ENCODE data around the gene PRAME. TPM values are rescaled to one million over a fixed set of nuclear protein-coding genes. Genes with fewer than 3 reads are reported as not detected.
"Not testable (repeated sequence)": the region's sequence is repeated elsewhere in the genome, so short reads cannot be mapped to it uniquely, and the experiment has no call there.

PRAME gene
- total RNA-seq, 1 experiment from 2014 or later, result 17.1 TPM

DNA sequence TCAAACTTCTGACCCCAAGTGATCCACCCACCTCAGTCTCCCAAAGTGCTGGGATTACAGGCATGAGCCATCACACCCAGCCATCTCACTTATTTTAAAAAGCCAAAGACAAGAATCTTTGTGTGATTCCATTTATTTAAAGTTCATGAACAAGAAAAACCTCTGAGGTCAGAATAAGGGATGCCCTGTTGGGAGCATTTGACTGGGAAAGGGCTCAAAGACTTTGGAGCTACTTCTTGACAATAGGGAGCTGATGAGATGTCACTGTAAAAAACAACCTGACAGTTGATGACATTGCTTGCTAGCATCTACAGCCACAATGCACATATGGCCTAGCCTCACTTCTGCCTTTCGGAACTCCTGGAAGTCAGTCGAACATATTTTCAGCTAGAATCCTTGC lies 45.4 kb downstream of the PRAME start:
- H3K4me1 ChIP-seq (ENCODE audit: insufficient read depth, low read length), result no peaks in the 10 kb centered on the region
- DNase-seq (no peak), ATAC-seq (no peak)
- H4K20me1 ChIP-seq (ENCODE audit: low read length), result no peaks in the 10 kb centered on the region
- no peaks in the 10 kb centered on the region for H3F3A ChIP-seq (ENCODE audit: low read length, unreplicated experiment)
- no peak overlapping the region for H2AFZ ChIP-seq (ENCODE audit: low read length)
- no peak overlapping the region for H3K4me3 ChIP-seq (ENCODE audit: low read length)
- no TSS peak for BruUV-seq (replicated peaks)
- peaks cover 10% of the 10 kb centered on the region; the same call in 1 of the 2 replicates for H3K27me3 ChIP-seq (ENCODE audit: low read length)
- ChIA-PET CTCF (no interaction called here), POLR2A (ENCODE audit: unreplicated experiment) (no interaction called here)
- intact Hi-C loops (cut with micrococcal nuclease), result no loop called here
- no peaks in the 10 kb centered on the region for H3K9me3 ChIP-seq (ENCODE audit: low read length)
- H3K9me2 ChIP-seq (replicated peaks; ENCODE audit: low read length), result no peaks in the 10 kb centered on the region
- no peaks in the 10 kb centered on the region for H3K36me3 ChIP-seq (ENCODE audit: low read depth, low read length)
- H3K27ac ChIP-seq (ENCODE audit: low read length), result no peak overlapping the region
- no peaks in the 10 kb centered on the region for H3K79me2 ChIP-seq (ENCODE audit: low read length)
- H3K4me2 ChIP-seq (ENCODE audit: low read length), result no peak overlapping the region
- TF ChIP-seq EZH2phosphoT487 (IDR thresholded peaks at IDR 0.05; ENCODE audit: borderline replicate concordance, low read length), result no peak
- TF ChIP-seq EZH2 (IDR thresholded peaks at IDR 0.05; ENCODE audit: low read length, unreplicated experiment), result no peak
- TF ChIP-seq CTCF (conservative IDR thresholded peaks at IDR 0.05; ENCODE audit: low read depth, low read length), result no peak
- H3K9ac ChIP-seq (ENCODE audit: low read length), result no peak overlapping the region

- Histone ChIP-seq H3K27ac (ENCODE audit: low read length) (no peak overlapping the region), H3K9ac (ENCODE audit: low read length) (no peak overlapping the region), H3K9me3 (ENCODE audit: low read length) (no peaks in the 10 kb centered on the region), H3K4me3 (ENCODE audit: low read length) (no peak overlapping the region), H3K4me1 (ENCODE audit: insufficient read depth, low read length) (no peaks in the 10 kb centered on the region; the same call in 1 of the 2 replicates), H3K79me2 (ENCODE audit: low read length) (no peaks in the 10 kb centered on the region), H4K20me1 (ENCODE audit: low read length) (no peaks in the 10 kb centered on the region), H3K27me3 (ENCODE audit: low read length) (peaks cover 10% of the 10 kb centered on the region; the same call in 1 of the 2 replicates), H3F3A (ENCODE audit: low read length, unreplicated experiment) (no peaks in the 10 kb centered on the region), H3K4me2 (ENCODE audit: low read length) (no peak overlapping the region), H3K36me3 (ENCODE audit: low read depth, low read length) (no peaks in the 10 kb centered on the region), H3K9me2 (replicated peaks; ENCODE audit: low read length) (no peaks in the 10 kb centered on the region), H2AFZ (ENCODE audit: low read length) (no peak overlapping the region)
- CTCF ChIA-PET, result no interaction called here
- POLR2A ChIA-PET (ENCODE audit: unreplicated experiment), result no interaction called here
- intact Hi-C loops (cut with micrococcal nuclease), result no loop called here
- no peak for ATAC-seq
- BruUV-seq (replicated peaks), result no TSS peak
- TF ChIP-seq CTCF (conservative IDR thresholded peaks at IDR 0.05; ENCODE audit: low read depth, low read length) (no peak), EZH2phosphoT487 (IDR thresholded peaks at IDR 0.05; ENCODE audit: borderline replicate concordance, low read length) (no peak), EZH2 (IDR thresholded peaks at IDR 0.05; ENCODE audit: low read length, unreplicated experiment) (no peak)
- DNase-seq, result no peak
These were observed 46.1 kb downstream of the PRAME start for GRCh38 chr22:22512951-22513350.

DNA sequence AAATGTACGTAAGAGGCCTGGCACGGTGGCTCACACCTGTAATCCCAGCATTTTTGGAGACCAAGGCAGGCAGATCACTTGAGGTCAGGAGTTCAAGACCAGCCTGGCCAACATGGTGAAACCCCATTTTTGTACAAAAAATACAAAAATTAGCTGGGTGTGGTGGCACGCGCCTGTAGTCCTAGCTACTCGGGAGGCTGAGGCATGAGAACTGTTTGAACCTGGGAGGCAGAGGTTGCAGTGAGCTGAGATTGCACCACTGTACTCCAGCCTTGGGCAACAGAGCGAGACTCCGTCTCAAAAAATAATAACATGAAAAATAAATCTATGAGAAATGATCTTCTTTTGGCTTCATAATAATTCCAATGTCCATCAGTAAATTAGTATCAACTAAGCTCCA lies 48.2 kb downstream of the PRAME start:
- H2AFZ ChIP-seq (ENCODE audit: low read length); H3K36me3 ChIP-seq (ENCODE audit: low read depth, low read length); H3K9ac ChIP-seq (ENCODE audit: low read length); POLR2A ChIA-PET (ENCODE audit: unreplicated experiment); H3K4me3 ChIP-seq (ENCODE audit: low read length); H3F3A ChIP-seq (ENCODE audit: low read length, unreplicated experiment); H3K9me2 ChIP-seq (replicated peaks; ENCODE audit: low read length); H3K9me3 ChIP-seq (ENCODE audit: low read length); H3K4me2 ChIP-seq (ENCODE audit: low read length); DNase-seq; CTCF ChIA-PET; BruUV-seq (replicated peaks); H3K4me1 ChIP-seq (ENCODE audit: insufficient read depth, low read length); H3K27ac ChIP-seq (ENCODE audit: low read length); H3K27me3 ChIP-seq (ENCODE audit: low read length); intact Hi-C loops (cut with micrococcal nuclease); H3K79me2 ChIP-seq (ENCODE audit: low read length); H4K20me1 ChIP-seq (ENCODE audit: low read length); ATAC-seq: not testable (repeated sequence)

GRCh38 chr22:22509912-22510311 lies 49.2 kb downstream of the PRAME start:
- H3K4me2 ChIP-seq (ENCODE audit: low read length); H4K20me1 ChIP-seq (ENCODE audit: low read length); H3K36me3 ChIP-seq (ENCODE audit: low read depth, low read length); H3K27me3 ChIP-seq (ENCODE audit: low read length); H3K9me3 ChIP-seq (ENCODE audit: low read length); H3K27ac ChIP-seq (ENCODE audit: low read length); ATAC-seq; H3K4me3 ChIP-seq (ENCODE audit: low read length); DNase-seq; H3K9me2 ChIP-seq (replicated peaks; ENCODE audit: low read length); CTCF ChIA-PET; H3F3A ChIP-seq (ENCODE audit: low read length, unreplicated experiment); intact Hi-C loops (cut with micrococcal nuclease); H2AFZ ChIP-seq (ENCODE audit: low read length); H3K9ac ChIP-seq (ENCODE audit: low read length); H3K4me1 ChIP-seq (ENCODE audit: insufficient read depth, low read length); H3K79me2 ChIP-seq (ENCODE audit: low read length); POLR2A ChIA-PET (ENCODE audit: unreplicated experiment); BruUV-seq (replicated peaks): not testable (repeated sequence)
